Stimulated activated CD4-positive, alpha-beta T cell treated with anti-CD3 and anti-CD28 coated beads, Interleukin-12 subunit alpha, Interleukin-12 subunit beta, amount 100 ng/mL, for 48 hours (primary cell): ENCODE data around the gene L3MBTL4.
"Not testable (repeated sequence)": the region's sequence is repeated elsewhere in the genome, so short reads cannot be mapped to it uniquely, and the experiment has no call there.

Experiments
- DNase-seq, 3 donors: peaks; one replicate each; pipeline ENCODE4 v3.0.0-alpha.2; 2020; ENCODE audit warnings: low read depth in 2 of 3, low spot score in 1 of 3

The L3MBTL4 gene

GRCh38 chr18:6414723-6415417 lies at the start of gene L3MBTL4:
TSS of gene L3MBTL4 (minus strand) at chr18:6414911. CDS start at chr18:6311625, 103,286 bp downstream.
- DNase-seq: no peak

- DNase-seq: no peak
Observed at GRCh38 chr18:6452194-6452593, 37.5 kb upstream of the L3MBTL4 start.

GRCh38 chr18:6449213-6449612 lies 34.5 kb upstream of the L3MBTL4 start:
- no peak for DNase-seq

- DNase-seq: no peak
Observed at GRCh38 chr18:6444466-6445228, 29.9 kb upstream of the L3MBTL4 start.

GRCh38 chr18:6441200-6441599 lies 26.5 kb upstream of the L3MBTL4 start:
- DNase-seq: no peak

- no peak for DNase-seq
Observed at GRCh38 chr18:6437937-6438818, 23.5 kb upstream of the L3MBTL4 start.

GRCh38 chr18:6435731-6436130 lies 21.0 kb upstream of the L3MBTL4 start:
- DNase-seq: no peak

- DNase-seq: no peak
Observed at GRCh38 chr18:6434987-6435709, 20.4 kb upstream of the L3MBTL4 start.

- no peak for DNase-seq
Observed at GRCh38 chr18:6434481-6434880, 19.8 kb upstream of the L3MBTL4 start.

GRCh38 chr18:6431659-6432318 lies 17.1 kb upstream of the L3MBTL4 start:
- DNase-seq: no peak

- DNase-seq: no peak
Observed at GRCh38 chr18:6428851-6429395, 14.2 kb upstream of the L3MBTL4 start.

- DNase-seq: no peak
Observed at GRCh38 chr18:6427286-6427685, 12.6 kb upstream of the L3MBTL4 start.

- no peak for DNase-seq
Observed at GRCh38 chr18:6423289-6423688, 8.6 kb upstream of the L3MBTL4 start.

- DNase-seq: peak in 2 of 3 donors; percentile 2 to 8
Observed at GRCh38 chr18:6414118-6414722, 491 bp downstream of the L3MBTL4 start.

GRCh38 chr18:6413579-6414117 lies 1.1 kb downstream of the L3MBTL4 start:
- no peak for DNase-seq

- no peak for DNase-seq
Observed at GRCh38 chr18:6412933-6413472, 1.7 kb downstream of the L3MBTL4 start.

GRCh38 chr18:6411382-6411781 lies 3.3 kb downstream of the L3MBTL4 start:
- DNase-seq: no peak

GRCh38 chr18:6409933-6410332 lies 4.8 kb downstream of the L3MBTL4 start:
- DNase-seq: no peak

- not testable (repeated sequence) for DNase-seq
Observed at GRCh38 chr18:6408543-6408942, 6.2 kb downstream of the L3MBTL4 start.
